ENCODE data around the gene LRP3.

GRCh38 chr19:33197591-33198000, 3.5 kb downstream of the LRP3 start:
- no peak for TF ChIP-seq POLR2A (IDR thresholded peaks at IDR 0.05)
- TF ChIP-seq CTCF (IDR thresholded peaks at IDR 0.05), result no peak
